NT2/D1 (cell line): Measurements from ENCODE around the gene ITGA7.

Source experiments
- DNase-seq: peaks from one replicate; pipeline ENCODE4 v3.0.0-alpha.2; 2011; ENCODE audit warnings: low read depth, low spot score
- H3K27me3 ChIP-seq: 2 replicates; pipeline ENCODE4 v1.6.0; 2011; ENCODE audit warnings: mild to moderate bottlenecking; ENCODE audit not compliant: insufficient read length, insufficient read depth
- H3K36me3 ChIP-seq: 2 replicates; pipeline ENCODE4 v1.6.1; 2011; ENCODE audit warnings: mild to moderate bottlenecking, low read length, mixed read lengths; ENCODE audit not compliant: insufficient read depth, insufficient read length
- H3K4me1 ChIP-seq: 2 replicates; pipeline ENCODE4 v1.5.1; 2011; ENCODE audit not compliant: insufficient read depth, insufficient read length
- H3K4me3 ChIP-seq: 2 replicates; pipeline ENCODE4 v1.5.1; 2011; ENCODE audit warnings: low read depth; ENCODE audit not compliant: insufficient read length
- H3K9ac ChIP-seq: 2 replicates; pipeline ENCODE4 v1.6.0; 2011; ENCODE audit warnings: low read depth; ENCODE audit not compliant: insufficient read length
- H3K9me3 ChIP-seq: 2 replicates; pipeline ENCODE4 v1.5.1; 2011; ENCODE audit warnings: mild to moderate bottlenecking, low read length; ENCODE audit not compliant: insufficient read depth
- SUZ12 ChIP-seq: IDR thresholded peaks from 2 replicates; pipeline ENCODE4 v1.6.1; 2011; ENCODE audit not compliant: insufficient read length, insufficient read depth; ENCODE audit errors: extremely low read depth
- YY1 ChIP-seq: IDR thresholded peaks from 2 replicates; pipeline ENCODE4 v1.6.1; 2011; ENCODE audit not compliant: insufficient read length, insufficient read depth
- ZNF274 ChIP-seq: IDR thresholded peaks from 2 replicates; pipeline ENCODE4 v1.6.1; 2011; ENCODE audit warnings: mild to moderate bottlenecking, low read depth, low read length

ITGA7 gene

DNA sequence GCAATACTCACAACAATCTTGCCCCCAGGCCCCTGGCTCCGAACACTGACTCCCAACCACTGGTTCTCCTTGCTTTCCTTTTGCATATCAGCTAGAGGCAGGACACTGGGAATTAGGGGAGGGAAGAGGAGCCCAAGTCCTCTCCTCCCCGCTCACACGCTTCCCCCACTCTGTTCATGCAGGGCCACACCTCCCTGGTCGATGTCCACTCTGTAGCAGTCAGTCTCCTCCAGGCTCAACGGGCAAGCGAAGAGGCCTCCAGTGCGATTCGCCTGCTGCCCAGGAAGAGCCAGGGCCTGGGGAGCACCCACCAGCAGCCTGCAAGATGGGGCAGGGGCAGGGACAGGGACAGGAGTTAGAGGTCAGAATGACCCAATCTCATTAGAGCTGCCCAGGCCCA lies 4.8 kb downstream of the ITGA7 start:
- H3K9ac ChIP-seq, result no peak overlapping the region
- no peaks in the 10 kb centered on the region for H3K9me3 ChIP-seq
- H3K36me3 ChIP-seq, result peaks cover 19% of the 10 kb centered on the region
- H3K4me3 ChIP-seq, result no peak overlapping the region
- H3K27me3 ChIP-seq, result peaks cover 11% of the 10 kb centered on the region
- peaks cover 5% of the 10 kb centered on the region for H3K4me1 ChIP-seq
- no peak for DNase-seq
- no peak for TF ChIP-seq YY1

DNA sequence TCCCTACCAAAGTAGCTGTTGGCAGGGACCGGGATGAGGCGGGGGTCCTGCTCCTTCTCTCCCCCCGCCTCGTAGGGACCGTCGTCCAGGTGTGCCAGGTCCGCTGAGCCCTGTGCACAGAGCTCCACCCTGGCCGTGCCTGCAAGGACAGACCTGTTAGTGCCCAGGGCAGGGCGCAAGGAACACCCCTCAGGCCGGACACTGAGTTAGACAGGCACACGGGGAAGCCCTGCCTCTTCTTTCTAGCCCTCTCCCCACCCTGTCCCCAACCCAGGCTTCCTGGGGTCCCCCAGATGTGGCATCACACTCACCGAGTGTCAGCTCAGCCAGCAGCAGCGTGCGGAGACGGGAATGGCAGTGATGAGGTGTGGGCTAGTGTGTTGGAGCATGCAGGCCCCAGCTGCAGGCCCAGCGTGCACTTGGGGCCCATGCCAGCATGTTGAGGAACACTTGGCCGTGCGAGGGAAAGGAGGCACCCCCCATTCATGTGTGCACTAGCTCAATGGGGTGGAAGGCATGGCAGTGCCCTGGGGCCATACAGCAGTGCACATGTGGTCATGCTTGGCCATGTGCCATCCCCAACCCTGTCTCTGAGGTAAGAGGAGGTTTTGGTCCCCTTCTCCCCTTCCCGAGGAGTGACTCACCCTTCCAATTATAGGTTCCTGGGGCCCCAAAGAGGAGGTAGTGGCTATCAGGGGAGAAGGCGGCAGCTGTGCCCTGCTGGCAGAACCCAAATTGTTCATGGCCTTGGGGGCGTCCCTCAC lies 7.3 kb downstream of the ITGA7 start:
- no peak overlapping the region for H3K4me3 ChIP-seq
- TF ChIP-seq YY1 (no peak), SUZ12 (no peak), ZNF274 (no peak)
- H3K9ac ChIP-seq, result no peak overlapping the region
- no peaks in the 10 kb centered on the region for H3K27me3 ChIP-seq
- no peak for DNase-seq
- peaks cover 37% of the 10 kb centered on the region for H3K36me3 ChIP-seq
- no peaks in the 10 kb centered on the region for H3K9me3 ChIP-seq
- H3K4me1 ChIP-seq, result no peaks in the 10 kb centered on the region

DNA sequence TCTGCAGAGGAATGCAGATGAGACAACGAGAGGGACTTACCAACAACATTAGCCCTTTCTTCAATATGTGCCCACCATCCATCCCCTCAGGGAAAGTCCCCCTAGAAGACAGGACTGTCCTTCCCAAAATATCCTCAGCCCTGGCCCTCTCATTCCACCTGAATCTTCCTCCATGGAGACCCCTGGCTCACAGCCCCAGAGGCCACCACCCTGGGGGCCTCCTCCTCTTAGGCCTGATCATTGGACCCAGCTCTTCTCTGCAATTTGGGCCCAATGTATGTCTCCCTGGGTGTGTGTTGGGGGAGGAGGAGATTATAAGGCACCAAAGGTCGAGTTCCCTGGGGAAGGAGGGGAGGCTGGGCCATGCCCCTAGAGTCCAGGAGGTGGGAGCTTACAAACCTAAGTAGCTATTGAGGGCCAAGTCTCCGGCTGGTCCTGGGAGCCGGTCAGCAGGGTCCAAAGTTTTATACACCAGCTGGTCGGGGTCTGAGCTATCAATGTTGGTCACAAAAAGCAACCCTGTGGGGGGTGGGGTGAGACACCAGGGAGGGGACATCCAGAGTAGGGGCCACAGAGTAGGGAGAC lies 8.1 kb downstream of the ITGA7 start:
- Histone ChIP-seq H3K27me3 (no peaks in the 10 kb centered on the region), H3K4me1 (no peaks in the 10 kb centered on the region), H3K36me3 (peaks cover 44% of the 10 kb centered on the region), H3K4me3 (no peak overlapping the region), H3K9me3 (no peaks in the 10 kb centered on the region), H3K9ac (no peak overlapping the region)
- no peak for DNase-seq
- no peak for TF ChIP-seq YY1

DNA sequence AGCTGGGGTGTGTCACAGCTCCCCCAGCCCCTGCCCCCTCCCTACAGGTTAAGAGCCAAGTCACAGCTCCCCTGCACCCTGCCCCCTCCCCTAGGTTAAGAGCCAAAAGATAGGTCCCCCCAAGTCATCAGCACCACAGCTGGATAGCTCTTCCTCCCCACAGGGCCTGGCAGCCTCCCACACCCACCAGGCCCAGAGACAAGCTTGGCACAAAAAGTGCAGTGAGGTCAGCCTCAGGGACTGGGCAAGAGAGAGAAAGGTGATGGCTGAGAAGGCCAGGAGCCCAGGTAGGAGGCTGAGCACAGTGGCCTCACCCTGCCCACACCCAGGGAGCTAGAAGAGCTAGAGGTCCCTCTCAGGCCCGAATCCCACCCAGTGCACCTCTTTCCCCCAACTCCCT lies 8.7 kb downstream of the ITGA7 start:
- Histone ChIP-seq H3K36me3 (peaks cover 47% of the 10 kb centered on the region), H3K27me3 (no peaks in the 10 kb centered on the region), H3K4me3 (no peak overlapping the region), H3K9ac (no peak overlapping the region), H3K4me1 (no peaks in the 10 kb centered on the region), H3K9me3 (no peaks in the 10 kb centered on the region)
- DNase-seq, result no peak
- no peak for TF ChIP-seq ZNF274
- no peak for TF ChIP-seq SUZ12
- TF ChIP-seq YY1, result no peak

DNA sequence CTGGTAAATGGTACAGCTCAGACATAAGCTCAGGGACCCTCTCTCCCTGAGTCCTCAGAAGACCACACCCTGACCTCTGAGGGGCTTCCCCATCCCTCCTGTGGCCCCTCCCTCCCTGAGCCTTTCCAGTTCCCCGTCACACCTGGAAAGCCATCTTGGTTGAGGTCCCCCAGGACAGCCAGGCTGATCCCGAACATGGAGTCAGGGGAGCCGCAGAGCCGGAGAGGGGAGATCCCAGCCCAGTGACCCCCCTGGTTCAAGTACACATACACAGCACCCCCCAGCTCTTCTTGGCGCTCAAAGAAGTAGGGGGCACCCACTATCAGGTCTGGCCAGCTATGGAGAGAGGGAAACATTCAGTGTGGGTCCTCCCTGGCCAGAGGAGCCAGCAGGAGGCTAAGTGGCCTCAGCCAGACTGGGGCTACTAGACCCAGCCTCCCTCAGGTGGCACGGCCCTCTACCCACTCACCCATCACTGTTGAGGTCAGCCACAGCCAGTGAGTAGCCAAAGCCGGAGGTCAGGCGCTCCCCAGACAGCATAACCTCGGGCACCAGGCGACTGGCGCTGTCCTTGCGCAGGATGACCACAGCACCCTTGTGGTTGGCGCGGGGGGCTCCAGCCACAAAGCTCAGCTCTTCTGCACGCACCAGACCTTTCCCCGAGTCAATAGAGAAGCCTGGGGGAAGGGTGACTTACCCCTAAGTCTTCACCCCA lies 9.3 kb downstream of the ITGA7 start:
- no peaks in the 10 kb centered on the region for H3K4me1 ChIP-seq
- no peaks in the 10 kb centered on the region for H3K27me3 ChIP-seq
- H3K36me3 ChIP-seq, result peaks cover 53% of the 10 kb centered on the region
- H3K4me3 ChIP-seq, result no peak overlapping the region
- TF ChIP-seq ZNF274 (no peak), SUZ12 (no peak), YY1 (no peak)
- H3K9me3 ChIP-seq, result no peaks in the 10 kb centered on the region
- no peak overlapping the region for H3K9ac ChIP-seq
- DNase-seq, result no peak

DNA sequence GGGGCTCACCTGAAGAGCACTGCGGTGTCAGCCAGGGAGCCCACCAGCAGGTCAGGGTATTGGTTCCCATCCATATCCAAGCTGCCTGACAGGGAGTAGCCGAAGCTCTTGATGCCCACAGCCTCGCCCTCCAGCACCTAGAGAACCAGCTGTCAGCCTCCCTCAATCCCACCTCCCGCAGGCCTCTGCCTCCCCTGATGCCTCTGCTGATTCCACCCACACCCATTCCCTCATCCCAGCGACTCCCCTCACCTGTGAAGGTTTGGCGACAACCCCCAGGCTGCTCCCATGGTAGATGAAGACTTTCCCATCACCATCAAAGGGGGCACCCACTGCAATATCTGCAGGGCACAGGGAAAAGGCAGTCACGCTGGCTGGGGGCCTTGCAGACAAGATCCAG lies 10.0 kb downstream of the ITGA7 start:
- Histone ChIP-seq H3K27me3 (no peaks in the 10 kb centered on the region), H3K9me3 (no peaks in the 10 kb centered on the region), H3K9ac (no peak overlapping the region), H3K36me3 (peaks cover 54% of the 10 kb centered on the region), H3K4me1 (no peaks in the 10 kb centered on the region), H3K4me3 (no peak overlapping the region)
- no peak for DNase-seq
- no peak for TF ChIP-seq SUZ12
- no peak for TF ChIP-seq YY1
- TF ChIP-seq ZNF274, result no peak

DNA sequence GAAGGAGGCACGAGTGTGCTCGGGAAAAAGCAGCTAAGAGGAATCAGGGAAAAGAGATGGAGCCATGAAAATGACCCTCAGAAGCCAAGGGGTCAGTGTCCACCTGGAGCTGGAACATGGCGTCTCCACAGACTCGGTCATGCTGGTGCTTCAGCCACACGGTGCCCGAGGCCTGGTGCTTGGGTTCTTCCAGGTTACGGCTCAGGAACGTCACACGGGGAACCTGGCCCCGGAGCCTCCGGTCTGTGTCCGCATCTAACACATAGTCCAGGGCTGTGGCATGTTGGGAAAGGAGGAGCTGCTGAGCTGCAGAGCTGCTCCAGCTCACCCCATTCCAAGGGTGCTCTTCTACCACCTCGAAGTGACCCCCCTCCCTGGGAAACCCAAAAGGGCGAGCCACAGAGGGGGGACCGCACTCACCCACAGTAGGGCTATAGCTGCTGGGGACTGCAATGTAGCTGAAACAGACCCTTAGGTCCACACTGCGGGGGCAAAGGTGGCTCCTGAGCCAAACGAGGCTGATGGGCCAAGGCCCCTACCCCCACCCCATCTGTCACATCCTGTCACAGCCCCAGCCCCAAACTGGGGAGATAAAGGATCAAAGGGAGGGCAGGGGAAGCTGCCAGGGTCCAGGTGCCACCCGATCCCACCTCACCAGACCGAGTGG lies 10.8 kb downstream of the ITGA7 start:
- peaks cover 59% of the 10 kb centered on the region for H3K36me3 ChIP-seq
- H3K9me3 ChIP-seq, result no peaks in the 10 kb centered on the region
- no peak overlapping the region for H3K9ac ChIP-seq
- no peak overlapping the region for H3K4me3 ChIP-seq
- DNase-seq, result no peak
- no peaks in the 10 kb centered on the region for H3K4me1 ChIP-seq
- no peaks in the 10 kb centered on the region for H3K27me3 ChIP-seq
- TF ChIP-seq ZNF274, result no peak
- no peak for TF ChIP-seq YY1
- no peak for TF ChIP-seq SUZ12
